Measurements from ENCODE around the gene KCNMB2.
"Not testable (repeated sequence)": the region's sequence is repeated elsewhere in the genome, so short reads cannot be mapped to it uniquely, and the experiment has no call there.

The KCNMB2 gene

GRCh38 chr3:178859900-178860436, 323.7 kb downstream of the KCNMB2 start:
- not testable (repeated sequence) for H3K9me3 ChIP-seq (ENCODE audit: control insufficient read depth in 2 of 2, low read length in 2 of 2); H3K4me3 ChIP-seq (ENCODE audit: low read length in 2 of 2); H3K27ac ChIP-seq (ENCODE audit: low read length); H3K4me1 ChIP-seq (ENCODE audit: control insufficient read depth, insufficient read depth, low read length); H3K27me3 ChIP-seq (ENCODE audit: control insufficient read depth in 1 of 2, insufficient read depth in 2 of 2, low read length in 2 of 2); H3K36me3 ChIP-seq (ENCODE audit: control insufficient read depth in 2 of 2, insufficient read depth in 2 of 2, low read length in 2 of 2); H3K9ac ChIP-seq (ENCODE audit: low read length in 2 of 2)

GRCh38 chr3:178868681-178869080, 332.4 kb downstream of the KCNMB2 start:
- no peak overlapping the region for H3K4me3 ChIP-seq (ENCODE audit: low read length in 2 of 2)
- no peaks in the 10 kb centered on the region for H3K4me1 ChIP-seq (ENCODE audit: control insufficient read depth, insufficient read depth, low read length)
- no peak overlapping the region for H3K9ac ChIP-seq (ENCODE audit: low read length in 2 of 2)
- H3K9me3 ChIP-seq (ENCODE audit: control insufficient read depth in 2 of 2, low read length in 2 of 2): no peaks in the 10 kb centered on the region
- H3K27me3 ChIP-seq (ENCODE audit: control insufficient read depth in 1 of 2, insufficient read depth in 2 of 2, low read length in 2 of 2): no peaks in the 10 kb centered on the region
- H3K27ac ChIP-seq (ENCODE audit: low read length): no peak overlapping the region
- H3K36me3 ChIP-seq (ENCODE audit: control insufficient read depth in 2 of 2, insufficient read depth in 2 of 2, low read length in 2 of 2): no peaks in the 10 kb centered on the region

GRCh38 chr3:178870085-178870484, 333.8 kb downstream of the KCNMB2 start:
- Histone ChIP-seq H3K36me3 (ENCODE audit: control insufficient read depth in 2 of 2, insufficient read depth in 2 of 2, low read length in 2 of 2) (no peaks in the 10 kb centered on the region), H3K9ac (ENCODE audit: low read length in 2 of 2) (no peak overlapping the region), H3K27me3 (ENCODE audit: control insufficient read depth in 1 of 2, insufficient read depth in 2 of 2, low read length in 2 of 2) (no peaks in the 10 kb centered on the region), H3K9me3 (ENCODE audit: control insufficient read depth in 2 of 2, low read length in 2 of 2) (no peaks in the 10 kb centered on the region), H3K4me1 (ENCODE audit: control insufficient read depth, insufficient read depth, low read length) (no peaks in the 10 kb centered on the region), H3K27ac (ENCODE audit: low read length) (no peak overlapping the region), H3K4me3 (ENCODE audit: low read length in 2 of 2) (no peak overlapping the region)

- no peak overlapping the region for H3K27ac ChIP-seq (ENCODE audit: low read length)
- no peaks in the 10 kb centered on the region for H3K4me1 ChIP-seq (ENCODE audit: control insufficient read depth, insufficient read depth, low read length)
- no peaks in the 10 kb centered on the region for H3K9me3 ChIP-seq (ENCODE audit: control insufficient read depth in 2 of 2, low read length in 2 of 2)
- no peaks in the 10 kb centered on the region for H3K27me3 ChIP-seq (ENCODE audit: control insufficient read depth in 1 of 2, insufficient read depth in 2 of 2, low read length in 2 of 2)
- no peaks in the 10 kb centered on the region for H3K36me3 ChIP-seq (ENCODE audit: control insufficient read depth in 2 of 2, insufficient read depth in 2 of 2, low read length in 2 of 2)
- no peak overlapping the region for H3K9ac ChIP-seq (ENCODE audit: low read length in 2 of 2)
- no peak overlapping the region for H3K4me3 ChIP-seq (ENCODE audit: low read length in 2 of 2)
Observed at GRCh38 chr3:178875157-178875556, 338.9 kb downstream of the KCNMB2 start.

- H3K27ac ChIP-seq (ENCODE audit: low read length): no peak overlapping the region
- H3K4me3 ChIP-seq (ENCODE audit: low read length in 2 of 2): no peak overlapping the region
- H3K36me3 ChIP-seq (ENCODE audit: control insufficient read depth in 2 of 2, insufficient read depth in 2 of 2, low read length in 2 of 2): no peaks in the 10 kb centered on the region
- H3K9ac ChIP-seq (ENCODE audit: low read length in 2 of 2): no peak overlapping the region
- no peaks in the 10 kb centered on the region for H3K9me3 ChIP-seq (ENCODE audit: control insufficient read depth in 2 of 2, low read length in 2 of 2)
- H3K4me1 ChIP-seq (ENCODE audit: control insufficient read depth, insufficient read depth, low read length): no peaks in the 10 kb centered on the region
- no peaks in the 10 kb centered on the region for H3K27me3 ChIP-seq (ENCODE audit: control insufficient read depth in 1 of 2, insufficient read depth in 2 of 2, low read length in 2 of 2)
Observed at GRCh38 chr3:178875836-178876235, 339.6 kb downstream of the KCNMB2 start.

GRCh38 chr3:178880274-178880673, 344.0 kb downstream of the KCNMB2 start:
- no peaks in the 10 kb centered on the region for H3K36me3 ChIP-seq (ENCODE audit: control insufficient read depth in 2 of 2, insufficient read depth in 2 of 2, low read length in 2 of 2)
- no peak overlapping the region for H3K4me3 ChIP-seq (ENCODE audit: low read length in 2 of 2)
- no peaks in the 10 kb centered on the region for H3K4me1 ChIP-seq (ENCODE audit: control insufficient read depth, insufficient read depth, low read length)
- H3K27ac ChIP-seq (ENCODE audit: low read length): no peak overlapping the region
- H3K9ac ChIP-seq (ENCODE audit: low read length in 2 of 2): no peak overlapping the region
- no peaks in the 10 kb centered on the region for H3K9me3 ChIP-seq (ENCODE audit: control insufficient read depth in 2 of 2, low read length in 2 of 2)
- H3K27me3 ChIP-seq (ENCODE audit: control insufficient read depth in 1 of 2, insufficient read depth in 2 of 2, low read length in 2 of 2): no peaks in the 10 kb centered on the region

All from stomach smooth muscle (tissue), 2 donors.